GM23338 (cell line): ENCODE data around the gene USP5. TPM values are rescaled to one million over a fixed set of nuclear protein-coding genes. Genes with fewer than 3 reads are reported as not detected.
A peak's percentile ranks its signal among the peaks of the same experiment; 100 is the strongest.

ENCODE experiments used
- ATAC-seq: fragments of 200-7000 bp; cut with Tn5 transposase; 3 replicates; pipeline ENCODE4 v1.9.1; 2020
- DNase-seq: peaks from one replicate; pipeline ENCODE4 v3.0.0-alpha.2; 2015; ENCODE audit warnings: low spot score
- H2AFZ ChIP-seq: fragments of 200-600 bp; sonication (generic); 2 replicates; pipeline ENCODE4 v1.8.0; 2016; ENCODE audit warnings: antibody characterized with exemption, mild to moderate bottlenecking, moderate library complexity
- H3F3A ChIP-seq: fragments of 200-600 bp; sonication (generic); replicated peaks from 2 replicates; pipeline ENCODE4 v1.8.0; 2017; ENCODE audit warnings: antibody characterized with exemption, mixed run types, low read depth
- H3K27ac ChIP-seq: fragments of 200-600 bp; sonication (generic); 2 replicates; pipeline ENCODE4 v1.6.1; 2016; ENCODE audit warnings: low read depth
- H3K27me3 ChIP-seq: fragments of 200-600 bp; sonication (generic); 2 replicates; pipeline ENCODE4 v1.8.0; 2016; ENCODE audit warnings: mild to moderate bottlenecking, mixed run types, moderate library complexity; ENCODE audit not compliant: insufficient read depth
- H3K36me3 ChIP-seq: fragments of 200-600 bp; sonication (generic); 2 replicates; pipeline ENCODE4 v1.8.0; 2016; ENCODE audit warnings: mild to moderate bottlenecking; ENCODE audit not compliant: insufficient read depth
- H3K4me1 ChIP-seq: fragments of 200-600 bp; sonication (generic); 2 replicates; pipeline ENCODE4 v1.8.0; 2016; ENCODE audit warnings: mild to moderate bottlenecking, moderate library complexity; ENCODE audit not compliant: insufficient read depth
- H3K4me2 ChIP-seq: fragments of 200-600 bp; sonication (generic); 2 replicates; pipeline ENCODE4 v1.7.1; 2017; ENCODE audit warnings: mixed run types
- H3K4me3 ChIP-seq: fragments of 200-600 bp; sonication (generic); 2 replicates; pipeline ENCODE4 v1.6.1; 2016; ENCODE audit warnings: mixed run types
- H3K79me2 ChIP-seq: fragments of 200-600 bp; sonication (generic); replicated peaks from 2 replicates; pipeline ENCODE4 v1.8.0; 2017; ENCODE audit warnings: mild to moderate bottlenecking; ENCODE audit not compliant: insufficient read depth
- H3K9me2 ChIP-seq: fragments of 200-600 bp; sonication (generic); 2 replicates; pipeline ENCODE4 v1.8.0; 2017; ENCODE audit not compliant: insufficient read depth
- H4K20me1 ChIP-seq: fragments of 200-600 bp; sonication (generic); replicated peaks from 2 replicates; pipeline ENCODE4 v1.8.0; 2017; ENCODE audit warnings: mild to moderate bottlenecking; ENCODE audit not compliant: insufficient read depth
- H3K27ac Mint-ChIP-seq: 2 replicates; pipeline ENCODE4 v1.8.0; 2020; ENCODE audit warnings: inconsistent platforms, mild to moderate bottlenecking, moderate library complexity, mixed read lengths
- H3K27me3 Mint-ChIP-seq: 3 replicates; pipeline ENCODE4 v1.8.0; 2022; ENCODE audit warnings: low read depth, mild to moderate bottlenecking, moderate library complexity, mixed read lengths, inconsistent platforms; ENCODE audit not compliant: insufficient read depth, poor library complexity
- H3K36me3 Mint-ChIP-seq: 3 replicates; pipeline ENCODE4 v1.8.0; 2021; ENCODE audit warnings: low read depth, mild to moderate bottlenecking, inconsistent platforms, moderate library complexity, mixed read lengths
- H3K4me1 Mint-ChIP-seq: 3 replicates; pipeline ENCODE4 v1.8.0; 2020; ENCODE audit warnings: mild to moderate bottlenecking, inconsistent platforms, mixed read lengths
- H3K4me3 Mint-ChIP-seq: 3 replicates; pipeline ENCODE4 v1.8.0; 2021; ENCODE audit warnings: moderate library complexity, mild to moderate bottlenecking, inconsistent platforms, mixed read lengths
- H3K9me3 Mint-ChIP-seq: 3 replicates; pipeline ENCODE4 v1.8.0; 2020; ENCODE audit warnings: moderate library complexity, mild to moderate bottlenecking, inconsistent platforms, mixed read lengths
- CREB1 ChIP-seq: fragments of 250-450 bp; sonication (Bioruptor Pico); IDR thresholded peaks from 2 replicates; pipeline ENCODE4 v1.5.0; 2020; ENCODE audit warnings: low read depth, mild to moderate bottlenecking, moderate library complexity
- EZH2 ChIP-seq: fragments of 200-600 bp; sonication (generic); IDR thresholded peaks from one replicate; pipeline ENCODE4 v1.8.0; 2017; ENCODE audit warnings: antibody characterized with exemption, mild to moderate bottlenecking, low read depth; ENCODE audit not compliant: unreplicated experiment
- EZH2phosphoT487 ChIP-seq: fragments of 200-600 bp; sonication (generic); IDR thresholded peaks from one replicate; pipeline ENCODE4 v1.8.1; 2018; ENCODE audit warnings: antibody characterized with exemption; ENCODE audit not compliant: unreplicated experiment
- POLR2AphosphoS5 ChIP-seq: IDR thresholded peaks from 2 replicates; pipeline ENCODE4 v1.6.1; 2016; ENCODE audit warnings: antibody characterized with exemption, low read depth
- ZNF462 ChIP-seq: fragments of 250-450 bp; sonication (Bioruptor Pico); IDR thresholded peaks from 2 replicates; pipeline ENCODE4 v1.5.0; 2020; ENCODE audit warnings: mild to moderate bottlenecking, moderate library complexity
- polyA plus RNA-seq: library from polyadenylated mRNA; unstranded; fragments of >200 nt; fragmentation: Nextera tagmentation; extraction: Ambion mirVana; gene quantifications from 2 replicates; pipeline ENCODE4 v1.2.1, GENCODE V29; 2016
- total RNA-seq: library from RNA; depleted of rRNA; stranded (reverse); fragments of >200 nt; shearing (Covaris generic); gene quantifications from 2 replicates; pipeline ENCODE4 v1.2.3, GENCODE V29; 2014

The USP5 gene
- total and polyA plus RNA-seq, 2 experiments from 2014 or later: 35.1 to 109 TPM

- TF ChIP-seq ZNF462 (CRISPR knock-in tag) (no peak), EZH2phosphoT487 (no peak), POLR2AphosphoS5 (no peak), EZH2 (no peak)
Measured at GRCh38 chr12:6866920-6867412, 15.0 kb downstream of the USP5 start (continued).

- H3K4me1 ChIP-seq: peaks cover 50% of the 10 kb centered on the region
- no peaks in the 10 kb centered on the region for H3K27me3 ChIP-seq
- peaks cover 75% of the 10 kb centered on the region for H3K36me3 Mint-ChIP-seq
- H3K4me1 Mint-ChIP-seq: peaks cover 54% of the 10 kb centered on the region
- peak within 1 kb of the TSS; percentile 100 for H3K4me2 ChIP-seq
- ATAC-seq (peak; percentile 47), DNase-seq (peak; percentile 85)
- no peaks in the 10 kb centered on the region for H3K9me2 ChIP-seq
- peaks cover 26% of the 10 kb centered on the region for H3K79me2 ChIP-seq
- H3K27me3 Mint-ChIP-seq: peaks cover 49% of the 10 kb centered on the region
- no peaks in the 10 kb centered on the region; the same call in 1 of the 3 replicates for H3K9me3 Mint-ChIP-seq
- H3K27ac Mint-ChIP-seq: peak within 1 kb of the TSS; percentile 95
- H3K4me3 Mint-ChIP-seq: peak within 1 kb of the TSS; percentile 94
- peaks cover 32% of the 10 kb centered on the region for H4K20me1 ChIP-seq
- peak within 1 kb of the TSS; percentile 83; the same call in 1 of the 2 replicates for H2AFZ ChIP-seq
- H3F3A ChIP-seq: peaks cover 58% of the 10 kb centered on the region
- H3K4me3 ChIP-seq: peak within 1 kb of the TSS; percentile 97
- H3K27ac ChIP-seq: peak within 1 kb of the TSS; percentile 85
- peaks cover 22% of the 10 kb centered on the region for H3K36me3 ChIP-seq
- peak; percentile 98 for TF ChIP-seq POLR2AphosphoS5
- no peak for TF ChIP-seq ZNF462 (CRISPR knock-in tag)
- 0 out of 2 replicates have a peak, but pooled peaks have one; percentile 22 for TF ChIP-seq CREB1
Measured at GRCh38 chr12:6867413-6868210, 15.7 kb downstream of the USP5 start, which contains the start of gene TPI1. TPI1 (plus strand) TSS chr12:6867531; CDS start chr12:6867567, 36 bp downstream.
